Cardiac muscle cell (in vitro differentiated cells and primary cell): ENCODE measurements around the gene TCF4. TPM values are rescaled to one million over a fixed set of nuclear protein-coding genes. Genes with fewer than 3 reads are reported as not detected.

Experiments
- DNase-seq, 2 donors: peaks; one replicate each; pipeline versions ENCODE4 v3.0.0 to v3.0.0-alpha.2; 2010 to 2017; ENCODE audit warnings: low read depth in 1 of 2, low spot score in 1 of 2
- H3K27ac ChIP-seq: fragments of 200-600 bp; sonication (generic); 2 replicates; pipeline ENCODE4 v1.5.1; 2016
- H3K27me3 ChIP-seq: fragments of 200-600 bp; sonication (generic); 2 replicates; pipeline ENCODE4 v1.6.0; 2016; ENCODE audit warnings: control low read depth
- H3K36me3 ChIP-seq: fragments of 200-600 bp; sonication (generic); 2 replicates; pipeline ENCODE4 v1.5.1; 2016; ENCODE audit warnings: control low read depth
- H3K4me1 ChIP-seq: fragments of 200-600 bp; sonication (generic); 2 replicates; pipeline ENCODE4 v1.8.1; 2017; ENCODE audit warnings: low read depth, mild to moderate bottlenecking, mixed run types
- H3K4me3 ChIP-seq: fragments of 200-600 bp; sonication (generic); 2 replicates; pipeline ENCODE4 v1.5.1; 2016; ENCODE audit warnings: mild to moderate bottlenecking
- H3K9me3 ChIP-seq: fragments of 200-600 bp; sonication (generic); 2 replicates; pipeline ENCODE4 v1.5.1; 2017; ENCODE audit warnings: low read depth, mild to moderate bottlenecking, control low read depth
- CTCF ChIP-seq: IDR thresholded peaks from 2 replicates; pipeline ENCODE4 v1.5.1; 2012; ENCODE audit warnings: low read depth, mild to moderate bottlenecking, low read length
- polyA plus RNA-seq: library from polyadenylated mRNA; unstranded; fragments of >200 nt; fragmentation: Nextera tagmentation; extraction: Ambion mirVana; gene quantifications from 2 replicates; pipeline ENCODE4 v1.2.1, GENCODE V29; 2016
- total RNA-seq: library from RNA; depleted of rRNA; stranded (reverse); fragments of >200 nt; gene quantifications from 2 replicates; pipeline ENCODE4 v1.2.3, GENCODE V29; 2016

Gene TCF4
- total and polyA plus RNA-seq, 2 experiments from 2014 or later = 38.3 to 59.2 TPM

GRCh38 chr18:55443776-55444175, 144.2 kb downstream of the TCF4 start:
- TF ChIP-seq CTCF = no peak
- H3K4me1 ChIP-seq = no peaks in the 10 kb centered on the region
- no peak overlapping the region for H3K4me3 ChIP-seq
- H3K9me3 ChIP-seq = no peaks in the 10 kb centered on the region
- no peaks in the 10 kb centered on the region for H3K27me3 ChIP-seq
- no peak overlapping the region for H3K27ac ChIP-seq
- DNase-seq = no peak
- no peaks in the 10 kb centered on the region for H3K36me3 ChIP-seq

- H3K4me1 ChIP-seq = no peaks in the 10 kb centered on the region
- no peaks in the 10 kb centered on the region for H3K9me3 ChIP-seq
- H3K36me3 ChIP-seq = no peaks in the 10 kb centered on the region
- no peaks in the 10 kb centered on the region for H3K27me3 ChIP-seq
- no peak overlapping the region for H3K4me3 ChIP-seq
- DNase-seq = no peak
- TF ChIP-seq CTCF = no peak
- no peak overlapping the region for H3K27ac ChIP-seq
Measured at GRCh38 chr18:55442561-55442960, 145.4 kb downstream of the TCF4 start.

GRCh38 chr18:55440988-55441387, 147.0 kb downstream of the TCF4 start:
- Histone ChIP-seq H3K36me3 (no peaks in the 10 kb centered on the region), H3K27me3 (no peaks in the 10 kb centered on the region), H3K9me3 (no peaks in the 10 kb centered on the region), H3K4me1 (no peaks in the 10 kb centered on the region), H3K27ac (no peak overlapping the region), H3K4me3 (no peak overlapping the region)
- no peak for DNase-seq
- no peak for TF ChIP-seq CTCF

GRCh38 chr18:55439056-55439455, 148.9 kb downstream of the TCF4 start:
- H3K4me1 ChIP-seq = peaks cover under 1% of the 10 kb centered on the region
- H3K4me3 ChIP-seq = no peak overlapping the region
- H3K36me3 ChIP-seq = no peaks in the 10 kb centered on the region
- H3K27me3 ChIP-seq = no peaks in the 10 kb centered on the region
- no peak overlapping the region for H3K27ac ChIP-seq
- DNase-seq = no peak
- no peak for TF ChIP-seq CTCF
- H3K9me3 ChIP-seq = no peaks in the 10 kb centered on the region

GRCh38 chr18:55435592-55435991, 152.4 kb downstream of the TCF4 start:
- no peak for DNase-seq
- no peak for TF ChIP-seq CTCF
- H3K4me3 ChIP-seq = no peak overlapping the region
- H3K4me1 ChIP-seq = peaks cover 15% of the 10 kb centered on the region
- no peaks in the 10 kb centered on the region for H3K9me3 ChIP-seq
- no peaks in the 10 kb centered on the region for H3K27me3 ChIP-seq
- H3K36me3 ChIP-seq = no peaks in the 10 kb centered on the region
- H3K27ac ChIP-seq = no peak overlapping the region

GRCh38 chr18:55433648-55434047, 154.3 kb downstream of the TCF4 start:
- no peak for TF ChIP-seq CTCF
- H3K27ac ChIP-seq = peak overlapping the region; percentile 24
- DNase-seq = no peak
- H3K4me1 ChIP-seq = peaks cover 19% of the 10 kb centered on the region
- H3K9me3 ChIP-seq = no peaks in the 10 kb centered on the region
- no peaks in the 10 kb centered on the region for H3K27me3 ChIP-seq
- H3K4me3 ChIP-seq = no peak overlapping the region
- no peaks in the 10 kb centered on the region for H3K36me3 ChIP-seq
